Neutrophil (primary cell): ENCODE data around the gene ROBO2.

Source experiments
- H3K27ac ChIP-seq: fragments of 200-600 bp; sonication (generic); 2 replicates; pipeline ENCODE4 v1.5.1; 2016; ENCODE audit warnings: mild to moderate bottlenecking, moderate library complexity
- H3K27me3 ChIP-seq: fragments of 200-600 bp; sonication (generic); 2 replicates; pipeline ENCODE4 v1.6.0; 2016; ENCODE audit warnings: mild to moderate bottlenecking
- H3K36me3 ChIP-seq: fragments of 200-600 bp; sonication (generic); 2 replicates; pipeline ENCODE4 v1.5.1; 2017
- H3K4me1 ChIP-seq, 2 experiments: fragments of 200-600 bp in 1 of 2; sonication (generic) in 1 of 2; 1 replicate in 1 of 2; 2 replicates in 1 of 2; pipeline versions ENCODE4 v1.5.1 to v1.6.1; 2013 to 2016; ENCODE audit warnings: low read depth in 1 of 2, low read length in 1 of 2, mild to moderate bottlenecking in 1 of 2, moderate library complexity in 1 of 2; ENCODE audit not compliant: control insufficient read depth in 1 of 2, insufficient read depth in 1 of 2
- H3K4me3 ChIP-seq, 2 experiments: fragments of 200-600 bp in 1 of 2; sonication (generic) in 1 of 2; 1 replicate in 1 of 2; 2 replicates in 1 of 2; pipeline ENCODE4 v1.5.1; 2013 to 2016; ENCODE audit warnings: low read depth in 1 of 2, low read length in 1 of 2, mild to moderate bottlenecking in 1 of 2, moderate library complexity in 1 of 2
- H3K9me3 ChIP-seq: fragments of 200-600 bp; sonication (generic); 2 replicates; pipeline ENCODE4 v1.5.1; 2016
- CTCF ChIP-seq: fragments of 200-600 bp; sonication (generic); IDR thresholded peaks from 2 replicates; pipeline ENCODE4 v1.5.1; 2016; ENCODE audit warnings: antibody characterized with exemption

Gene ROBO2

GRCh38 chr3:77655396-77655795 is 615.5 kb downstream of the ROBO2 start:
- Histone ChIP-seq H3K4me1 (no peaks in the 10 kb centered on the region), H3K9me3 (no peaks in the 10 kb centered on the region), H3K27me3 (no peaks in the 10 kb centered on the region), H3K36me3 (no peaks in the 10 kb centered on the region), H3K4me3 (no peak overlapping the region), H3K27ac (no peak overlapping the region)
- no peak for TF ChIP-seq CTCF

- no peak overlapping the region for H3K27ac ChIP-seq
- no peak overlapping the region for H3K4me3 ChIP-seq
- no peaks in the 10 kb centered on the region for H3K4me1 ChIP-seq
- no peaks in the 10 kb centered on the region for H3K27me3 ChIP-seq
- no peaks in the 10 kb centered on the region for H3K36me3 ChIP-seq
- no peaks in the 10 kb centered on the region for H3K9me3 ChIP-seq
- no peak for TF ChIP-seq CTCF
These were observed 620.8 kb downstream of the ROBO2 start for GRCh38 chr3:77660718-77661117.

GRCh38 chr3:77667901-77668300 is 628.0 kb downstream of the ROBO2 start:
- Histone ChIP-seq H3K9me3 (no peaks in the 10 kb centered on the region), H3K27ac (no peak overlapping the region), H3K36me3 (no peaks in the 10 kb centered on the region), H3K27me3 (no peaks in the 10 kb centered on the region), H3K4me3 (no peak overlapping the region), H3K4me1 (no peaks in the 10 kb centered on the region)
- TF ChIP-seq CTCF, result no peak

GRCh38 chr3:77668376-77668775 is 628.5 kb downstream of the ROBO2 start:
- no peak overlapping the region for H3K27ac ChIP-seq
- TF ChIP-seq CTCF, result no peak
- no peaks in the 10 kb centered on the region for H3K27me3 ChIP-seq
- H3K9me3 ChIP-seq, result no peaks in the 10 kb centered on the region
- H3K36me3 ChIP-seq, result no peaks in the 10 kb centered on the region
- no peak overlapping the region for H3K4me3 ChIP-seq
- H3K4me1 ChIP-seq, result no peaks in the 10 kb centered on the region

GRCh38 chr3:77672016-77672415 is 632.1 kb downstream of the ROBO2 start:
- Histone ChIP-seq H3K4me1 (no peaks in the 10 kb centered on the region), H3K4me3 (no peak overlapping the region)
- TF ChIP-seq CTCF, result no peak

GRCh38 chr3:77682162-77682561 is 642.3 kb downstream of the ROBO2 start:
- H3K27me3 ChIP-seq, result no peaks in the 10 kb centered on the region
- no peak for TF ChIP-seq CTCF
- no peaks in the 10 kb centered on the region for H3K4me1 ChIP-seq
- H3K27ac ChIP-seq, result no peak overlapping the region
- peaks cover 4% of the 10 kb centered on the region for H3K9me3 ChIP-seq
- no peaks in the 10 kb centered on the region for H3K36me3 ChIP-seq
- no peak overlapping the region for H3K4me3 ChIP-seq

More at GRCh38 chr3:77672016-77672415, 632.1 kb downstream of the ROBO2 start:
- H3K36me3 ChIP-seq, result no peaks in the 10 kb centered on the region
- no peak overlapping the region for H3K27ac ChIP-seq
- H3K9me3 ChIP-seq, result no peaks in the 10 kb centered on the region
- no peaks in the 10 kb centered on the region for H3K27me3 ChIP-seq
